HEK293T (cell line): ENCODE results near the gene OR10A3.

ENCODE experiments used
- CTCF ChIA-PET: fragments of 350-600 bp; formaldehyde crosslinking; extraction: SDS; loops from one replicate; lab custom pipeline; 2021; ENCODE audit warnings: antibody characterized with exemption, inconsistent platforms; lab: Yijun Ruan, JAX
- POLR2A ChIA-PET: fragments of 350-600 bp; formaldehyde crosslinking; extraction: SDS; loops from one replicate; lab custom pipeline; 2020; ENCODE audit warnings: antibody characterized with exemption, inconsistent platforms; lab: Yijun Ruan, JAX
- DNase-seq: peaks from one replicate; pipeline ENCODE4 v3.0.0; 2012; ENCODE audit warnings: mixed read lengths; ENCODE audit errors: extremely low spot score
- ARNT ChIP-seq: fragments of 450-650 bp; IDR thresholded peaks from 2 replicates; pipeline ENCODE4 v1.6.1; 2017; ENCODE audit warnings: mild to moderate bottlenecking
- BHLHE40 ChIP-seq: fragments of 450-650 bp; IDR thresholded peaks from 2 replicates; pipeline ENCODE4 v1.6.1; 2016; ENCODE audit warnings: mild to moderate bottlenecking, moderate library complexity, borderline replicate concordance
- CTBP1 ChIP-seq: fragments of 450-650 bp; IDR thresholded peaks from 2 replicates; pipeline ENCODE4 v1.6.1; 2016; ENCODE audit warnings: borderline replicate concordance
- ELF4 ChIP-seq: fragments of 450-650 bp; IDR thresholded peaks from 2 replicates; pipeline ENCODE4 v1.6.1; 2017; ENCODE audit warnings: antibody characterized with exemption
- FOXA1 ChIP-seq: fragments of 450-650 bp; IDR thresholded peaks from 2 replicates; pipeline ENCODE4 v1.6.1; 2016; ENCODE audit warnings: mild to moderate bottlenecking
- FOXK2 ChIP-seq: fragments of 450-650 bp; IDR thresholded peaks from 2 replicates; pipeline ENCODE4 v1.6.1; 2016; ENCODE audit warnings: mild to moderate bottlenecking
- FOXM1 ChIP-seq: fragments of 450-650 bp; IDR thresholded peaks from 2 replicates; pipeline ENCODE4 v1.6.1; 2017; ENCODE audit warnings: mild to moderate bottlenecking, borderline replicate concordance
- HDGF ChIP-seq: fragments of 450-650 bp; IDR thresholded peaks from 2 replicates; pipeline ENCODE4 v1.6.1; 2017; ENCODE audit warnings: antibody characterized with exemption, borderline replicate concordance
- L3MBTL2 ChIP-seq: fragments of 450-650 bp; conservative IDR thresholded peaks from 2 replicates; pipeline ENCODE4 v1.6.1; 2016; ENCODE audit warnings: mild to moderate bottlenecking
- LEF1 ChIP-seq: fragments of 450-650 bp; IDR thresholded peaks from 2 replicates; pipeline ENCODE4 v1.6.1; 2017; ENCODE audit warnings: mild to moderate bottlenecking, borderline replicate concordance
- NFRKB ChIP-seq: fragments of 450-650 bp; IDR thresholded peaks from 2 replicates; pipeline ENCODE4 v1.6.1; 2016; ENCODE audit warnings: mild to moderate bottlenecking, moderate library complexity
- SP1 ChIP-seq: fragments of 450-650 bp; IDR thresholded peaks from 2 replicates; pipeline ENCODE4 v1.6.1; 2017
- SUZ12 ChIP-seq: fragments of 450-650 bp; IDR thresholded peaks from 2 replicates; pipeline ENCODE4 v1.6.1; 2016; ENCODE audit warnings: mild to moderate bottlenecking
- TARDBP ChIP-seq: fragments of 450-650 bp; IDR thresholded peaks from 2 replicates; pipeline ENCODE4 v1.6.1; 2016
- ZNF384 ChIP-seq: fragments of 450-650 bp; IDR thresholded peaks from 2 replicates; pipeline ENCODE4 v1.6.1; 2016
- TF ChIP-seq, protein P1 (sequence below): fragments of 450-650 bp; IDR thresholded peaks from 2 replicates; pipeline ENCODE4 v1.6.1; 2016

Gene OR10A3

DNA sequence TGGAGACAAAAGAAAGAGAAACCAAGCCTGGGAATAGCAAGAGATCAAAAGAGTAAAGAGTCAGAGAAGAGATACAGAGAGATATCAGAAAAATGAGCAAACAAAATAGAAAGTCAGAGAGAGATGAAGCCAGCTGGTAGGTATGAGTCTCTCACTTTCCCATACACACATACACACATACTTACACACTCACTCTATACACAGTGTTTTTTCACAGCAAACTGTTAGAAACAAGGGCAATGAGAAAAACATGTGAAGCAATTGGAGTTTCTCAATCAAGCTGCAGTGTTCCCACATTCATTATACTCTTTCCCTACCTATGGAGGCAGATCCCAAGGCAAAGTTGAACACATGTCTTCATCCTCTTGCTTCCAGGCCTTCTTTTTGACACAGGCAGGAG lies 26.3 kb upstream of the OR10A3 start:
- no peak for TF ChIP-seq L3MBTL2
- TF ChIP-seq ELF4, result no peak
- TF ChIP-seq NFRKB, result no peak
- no peak for TF ChIP-seq FOXM1
- TF ChIP-seq CTBP1, result no peak
- TF ChIP-seq FOXK2, result no peak
- TF ChIP-seq, protein P1, sequence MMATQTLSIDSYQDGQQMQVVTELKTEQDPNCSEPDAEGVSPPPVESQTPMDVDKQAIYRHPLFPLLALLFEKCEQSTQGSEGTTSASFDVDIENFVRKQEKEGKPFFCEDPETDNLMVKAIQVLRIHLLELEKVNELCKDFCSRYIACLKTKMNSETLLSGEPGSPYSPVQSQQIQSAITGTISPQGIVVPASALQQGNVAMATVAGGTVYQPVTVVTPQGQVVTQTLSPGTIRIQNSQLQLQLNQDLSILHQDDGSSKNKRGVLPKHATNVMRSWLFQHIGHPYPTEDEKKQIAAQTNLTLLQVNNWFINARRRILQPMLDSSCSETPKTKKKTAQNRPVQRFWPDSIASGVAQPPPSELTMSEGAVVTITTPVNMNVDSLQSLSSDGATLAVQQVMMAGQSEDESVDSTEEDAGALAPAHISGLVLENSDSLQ, result no peak
- no peak for TF ChIP-seq BHLHE40
- no peak for TF ChIP-seq SP1
- no peak for TF ChIP-seq ARNT
- TF ChIP-seq HDGF, result no peak
- TF ChIP-seq SUZ12, result no peak
- no peak for TF ChIP-seq ZNF384
- no peak for TF ChIP-seq LEF1
- no peak for DNase-seq
- POLR2A ChIA-PET, result no interaction called here
- CTCF ChIA-PET, result no interaction called here

DNA sequence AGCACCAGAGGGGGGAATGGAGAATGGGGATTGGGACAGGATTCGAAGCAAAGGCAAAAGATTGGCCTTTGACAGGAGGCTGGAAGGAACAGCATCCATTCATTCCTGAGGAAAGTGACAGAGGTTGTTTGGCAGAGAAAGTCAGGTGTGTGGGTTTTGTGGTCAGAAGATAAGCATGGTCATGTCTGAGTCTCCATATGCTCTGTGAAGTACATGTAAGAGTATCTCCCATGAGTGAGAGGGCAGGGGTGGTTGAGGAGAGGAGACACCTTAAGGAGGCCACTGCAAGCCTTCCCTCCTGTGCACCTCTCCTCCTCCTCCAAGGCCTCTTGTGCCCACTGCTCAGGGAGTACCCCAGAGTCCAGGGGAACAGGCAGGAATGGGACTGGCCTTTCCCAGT lies 25.6 kb upstream of the OR10A3 start:
- no peak for TF ChIP-seq CTBP1
- TF ChIP-seq ARNT, result no peak
- TF ChIP-seq TARDBP, result no peak
- TF ChIP-seq BHLHE40, result no peak
- TF ChIP-seq SP1, result no peak
- TF ChIP-seq ZNF384, result no peak
- TF ChIP-seq ELF4, result no peak
- TF ChIP-seq FOXM1, result no peak
- TF ChIP-seq FOXA1, result no peak
- no peak for TF ChIP-seq SUZ12
- TF ChIP-seq HDGF, result no peak
- TF ChIP-seq FOXK2, result no peak
- TF ChIP-seq LEF1, result no peak
- TF ChIP-seq L3MBTL2, result no peak
- TF ChIP-seq, protein P1, result no peak
- no peak for TF ChIP-seq NFRKB
- POLR2A ChIA-PET, result no interaction called here
- no peak for DNase-seq
- CTCF ChIA-PET, result no interaction called here

DNA sequence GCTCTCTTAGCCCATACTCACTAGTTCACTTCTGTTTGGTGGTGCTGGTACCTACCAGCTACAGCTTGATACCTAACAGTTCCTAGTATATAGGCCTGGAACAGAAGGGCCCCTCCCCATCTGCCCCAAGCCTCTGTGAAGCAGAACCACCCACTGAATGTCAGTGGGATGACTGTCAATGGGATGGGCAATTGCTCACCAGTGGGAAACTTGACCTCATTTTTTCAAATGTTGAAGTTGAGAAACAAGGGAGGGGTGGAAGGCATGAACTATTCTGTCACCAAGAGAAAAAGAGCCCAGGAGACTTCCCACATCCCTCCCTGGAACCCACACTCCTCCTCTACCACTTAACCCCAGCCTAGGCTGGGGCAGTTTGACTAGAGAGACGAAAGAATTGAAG lies 23.9 kb upstream of the OR10A3 start, which contains the start of gene NLRP10:
TSS of gene NLRP10 (minus strand) at position 62 of the 400 bp plus-strand sequence. CDS start 1,952 bp downstream, outside the sequence.
- no peak for DNase-seq
- no peak for TF ChIP-seq BHLHE40
- CTCF ChIA-PET, result no interaction called here
- POLR2A ChIA-PET, result no interaction called here

DNA sequence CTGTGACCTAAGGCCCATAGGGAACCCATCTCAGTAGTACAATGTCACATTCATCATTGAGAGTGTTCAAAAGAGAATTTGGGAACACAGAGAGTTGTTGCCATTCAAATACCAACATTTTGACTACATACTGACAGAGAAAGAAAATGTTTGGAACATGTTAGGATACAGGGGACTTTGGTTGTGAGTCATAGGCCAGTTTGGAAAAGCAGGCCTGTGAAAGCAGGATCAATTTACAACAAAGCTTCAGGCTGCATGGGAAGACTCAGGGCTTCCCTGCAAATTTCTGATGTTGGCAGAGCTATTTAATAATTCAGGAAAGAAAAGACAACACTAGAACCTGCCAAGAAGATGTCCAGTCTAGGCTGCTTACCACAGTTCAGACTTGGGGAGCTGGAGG lies 23.4 kb upstream of the OR10A3 start:
- ChIA-PET POLR2A (no interaction called here), CTCF (no interaction called here)
- TF ChIP-seq CTBP1 (no peak), FOXA1 (no peak), L3MBTL2 (no peak), BHLHE40 (no peak), ZNF384 (no peak), TARDBP (no peak), ELF4 (no peak), SUZ12 (no peak), FOXK2 (no peak), SP1 (no peak), LEF1 (no peak), FOXM1 (no peak), ARNT (no peak), NFRKB (no peak), HDGF (no peak)
- TF ChIP-seq, protein P1, result no peak
- DNase-seq, result no peak

DNA sequence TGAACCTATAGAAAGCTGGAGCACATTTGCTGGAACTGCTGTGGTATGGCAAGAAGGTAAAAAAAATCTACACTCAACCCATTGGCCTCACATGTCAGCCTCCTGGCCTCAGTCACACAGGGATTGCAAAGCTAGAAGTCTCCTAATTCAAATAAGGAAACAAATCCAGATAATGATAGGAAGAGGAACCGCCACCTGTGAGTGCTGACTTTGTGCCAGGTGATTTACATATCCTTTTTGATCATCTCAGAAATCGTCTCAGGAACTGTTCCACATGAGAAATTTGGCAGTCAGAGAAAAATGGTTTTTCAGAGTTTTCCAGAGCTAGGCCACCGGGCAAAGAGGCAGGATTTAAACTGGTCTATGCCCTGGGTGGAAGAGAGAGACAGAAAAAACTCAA lies 22.8 kb upstream of the OR10A3 start:
- CTCF ChIA-PET, result no interaction called here
- POLR2A ChIA-PET, result no interaction called here
- DNase-seq, result no peak
- no peak for TF ChIP-seq NFRKB
- TF ChIP-seq CTBP1, result no peak
- no peak for TF ChIP-seq LEF1
- TF ChIP-seq TARDBP, result no peak
- no peak for TF ChIP-seq ELF4
- no peak for TF ChIP-seq HDGF
- TF ChIP-seq, protein P1, result no peak
- no peak for TF ChIP-seq SUZ12
- no peak for TF ChIP-seq SP1
- no peak for TF ChIP-seq FOXA1
- TF ChIP-seq ARNT, result no peak
- TF ChIP-seq FOXK2, result no peak
- no peak for TF ChIP-seq ZNF384
- TF ChIP-seq BHLHE40, result no peak
- TF ChIP-seq L3MBTL2, result no peak
- no peak for TF ChIP-seq FOXM1

DNA sequence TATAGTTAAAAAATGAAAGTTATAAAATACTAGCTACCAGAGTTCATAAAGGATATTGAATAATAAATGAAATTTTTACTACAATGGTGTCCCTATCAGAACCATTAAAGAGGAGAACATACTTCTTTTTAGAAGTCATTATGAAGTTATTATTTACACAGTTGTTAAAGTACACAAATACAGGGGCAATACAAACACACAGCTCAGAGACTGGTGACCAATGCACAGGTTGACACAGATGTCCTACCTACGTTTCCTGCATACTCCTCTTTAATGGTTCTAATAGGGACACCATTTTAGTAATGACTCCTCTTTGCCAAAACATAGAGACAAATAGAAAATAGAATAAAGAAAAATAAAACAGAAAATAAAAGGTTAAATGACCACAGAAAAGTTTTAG lies 13.7 kb upstream of the OR10A3 start:
- TF ChIP-seq, protein P1, result no peak
- TF ChIP-seq FOXK2, result no peak
- no peak for DNase-seq
- POLR2A ChIA-PET, result no interaction called here
- CTCF ChIA-PET, result no interaction called here
